ENCODE results near the gene AKR1C1.
"Not testable (repeated sequence)": the region's sequence is repeated elsewhere in the genome, so short reads cannot be mapped to it uniquely, and the experiment has no call there.

Gene AKR1C1

GRCh38 chr10:4937346-4937745, 25.9 kb upstream of the AKR1C1 start:
- TF ChIP-seq, protein P1, sequence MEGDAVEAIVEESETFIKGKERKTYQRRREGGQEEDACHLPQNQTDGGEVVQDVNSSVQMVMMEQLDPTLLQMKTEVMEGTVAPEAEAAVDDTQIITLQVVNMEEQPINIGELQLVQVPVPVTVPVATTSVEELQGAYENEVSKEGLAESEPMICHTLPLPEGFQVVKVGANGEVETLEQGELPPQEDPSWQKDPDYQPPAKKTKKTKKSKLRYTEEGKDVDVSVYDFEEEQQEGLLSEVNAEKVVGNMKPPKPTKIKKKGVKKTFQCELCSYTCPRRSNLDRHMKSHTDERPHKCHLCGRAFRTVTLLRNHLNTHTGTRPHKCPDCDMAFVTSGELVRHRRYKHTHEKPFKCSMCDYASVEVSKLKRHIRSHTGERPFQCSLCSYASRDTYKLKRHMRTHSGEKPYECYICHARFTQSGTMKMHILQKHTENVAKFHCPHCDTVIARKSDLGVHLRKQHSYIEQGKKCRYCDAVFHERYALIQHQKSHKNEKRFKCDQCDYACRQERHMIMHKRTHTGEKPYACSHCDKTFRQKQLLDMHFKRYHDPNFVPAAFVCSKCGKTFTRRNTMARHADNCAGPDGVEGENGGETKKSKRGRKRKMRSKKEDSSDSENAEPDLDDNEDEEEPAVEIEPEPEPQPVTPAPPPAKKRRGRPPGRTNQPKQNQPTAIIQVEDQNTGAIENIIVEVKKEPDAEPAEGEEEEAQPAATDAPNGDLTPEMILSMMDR (conservative IDR thresholded peaks at IDR 0.05), result no peak
- H3K27ac ChIP-seq, result no peak overlapping the region

DNA sequence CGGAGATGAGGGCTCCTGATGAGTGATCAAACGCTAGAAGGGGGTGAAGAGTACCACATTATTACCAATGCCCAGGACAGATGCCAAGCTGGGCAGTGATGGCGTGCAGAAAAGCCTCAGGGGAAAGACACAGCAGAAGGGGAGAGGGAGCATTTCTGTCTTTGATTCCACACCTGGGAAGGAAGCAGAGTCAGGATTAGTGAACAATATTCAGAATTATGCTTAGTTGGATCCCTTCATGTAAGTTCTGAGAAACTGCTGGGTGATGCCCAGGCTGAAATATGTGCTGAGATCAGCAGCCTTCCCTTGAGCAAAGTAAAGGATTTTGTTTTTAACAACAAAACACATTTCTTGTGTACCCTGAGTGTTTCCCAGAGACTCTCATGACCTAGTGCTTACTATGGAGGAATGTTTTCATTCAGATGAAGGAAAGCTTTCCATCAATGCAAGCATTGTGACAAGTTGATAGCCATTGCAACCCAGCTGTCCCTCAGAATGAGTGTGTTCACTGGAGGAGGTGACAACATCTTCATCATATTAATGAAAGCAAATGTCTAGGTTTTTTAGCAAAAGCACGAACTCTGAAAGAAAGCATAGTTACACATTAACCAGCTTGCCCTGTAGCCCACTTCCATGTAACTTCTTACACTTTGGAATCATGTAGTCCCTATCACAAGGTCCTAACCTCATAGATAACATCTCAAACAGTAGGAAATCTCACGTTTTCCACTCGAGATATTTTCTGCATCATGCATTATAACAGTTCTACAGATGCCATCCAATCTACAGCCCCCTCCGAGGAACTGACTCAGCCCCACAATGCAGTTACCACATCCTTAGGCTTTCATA, 23.8 kb upstream of the AKR1C1 start:
- TF ChIP-seq, protein P1 (conservative IDR thresholded peaks at IDR 0.05), result no peak
- H3K27ac ChIP-seq, result no peak overlapping the region

GRCh38 chr10:4940073-4940428, 23.2 kb upstream of the AKR1C1 start:
- H3K27ac ChIP-seq, result not testable (repeated sequence)

DNA sequence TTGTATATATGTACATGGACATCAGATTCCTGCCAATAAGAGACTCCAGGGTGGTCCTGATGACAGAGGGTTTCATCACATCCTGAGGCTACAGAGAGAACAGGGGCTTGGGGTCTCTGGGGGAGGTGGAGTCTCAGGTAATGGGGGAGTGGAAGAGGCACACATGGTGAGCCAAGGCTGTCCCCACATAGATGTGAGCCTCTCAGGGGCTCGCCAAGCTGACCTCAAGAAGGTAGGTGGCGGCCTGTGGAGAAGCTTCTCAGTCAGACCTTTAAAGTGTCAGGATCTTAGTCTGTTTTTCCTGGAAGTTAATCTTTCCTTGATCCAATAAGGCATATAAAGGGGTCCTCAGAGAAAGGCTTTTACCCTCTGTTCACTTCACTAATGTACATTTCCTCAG, 22.3 kb upstream of the AKR1C1 start:
- H3K27ac ChIP-seq, result not testable (repeated sequence)

DNA sequence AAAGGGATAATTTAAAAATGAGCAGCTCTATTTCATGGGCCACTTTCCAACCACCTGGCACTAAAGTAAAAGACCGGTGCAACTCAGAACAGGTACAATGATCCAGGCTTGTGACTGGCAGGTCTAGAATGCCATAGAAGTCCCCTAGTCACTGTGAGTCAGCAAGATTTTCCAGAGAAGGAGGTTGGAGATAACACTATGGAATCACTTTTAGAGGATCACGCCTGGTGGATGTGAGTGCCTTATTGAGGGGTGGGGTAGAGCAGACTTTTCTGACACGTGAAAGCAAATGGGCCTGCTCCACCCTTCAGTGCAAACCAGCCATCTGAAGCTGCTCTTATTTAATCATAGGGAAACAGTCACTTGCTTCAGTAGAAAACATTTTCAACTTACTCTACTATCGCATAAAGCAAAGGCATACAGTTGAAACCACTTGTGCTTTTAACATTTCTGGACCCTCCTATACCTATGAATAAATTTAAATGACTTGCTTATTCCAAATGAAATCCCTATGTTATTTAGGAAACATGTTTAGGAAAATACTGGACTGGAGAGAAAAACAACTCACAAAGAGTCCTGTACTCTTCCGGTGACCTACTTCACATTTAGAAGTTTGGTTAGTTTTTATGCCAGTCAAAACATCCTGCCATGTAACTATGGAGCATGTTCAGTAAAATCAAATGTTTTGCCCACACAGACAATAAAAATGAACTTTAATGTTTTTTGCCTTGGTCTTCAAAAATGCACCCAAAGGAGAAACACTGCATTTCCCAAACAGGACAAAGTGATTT, 21.5 kb upstream of the AKR1C1 start:
- TF ChIP-seq, protein P1 (conservative IDR thresholded peaks at IDR 0.05), result no peak
- no peak overlapping the region for H3K27ac ChIP-seq

DNA sequence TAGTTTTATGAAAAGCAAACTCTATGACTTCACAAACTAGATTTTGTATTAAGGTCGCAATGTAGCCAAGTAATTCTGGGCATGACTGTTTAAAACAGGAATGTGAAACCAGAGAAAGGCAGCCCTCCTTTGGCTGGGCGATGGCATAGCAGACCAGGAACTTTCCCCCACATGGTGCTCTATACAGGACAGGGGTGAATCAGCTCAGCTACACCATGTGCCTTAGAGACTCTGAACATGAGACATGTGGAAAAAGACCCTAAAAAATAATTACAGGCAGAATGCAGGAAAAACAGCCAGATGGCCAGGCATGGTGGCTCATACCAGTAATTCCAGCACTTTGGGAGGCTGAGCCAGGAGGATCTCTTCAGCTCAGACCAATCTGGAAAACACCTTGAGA, 20.3 kb upstream of the AKR1C1 start:
- not testable (repeated sequence) for H3K27ac ChIP-seq

DNA sequence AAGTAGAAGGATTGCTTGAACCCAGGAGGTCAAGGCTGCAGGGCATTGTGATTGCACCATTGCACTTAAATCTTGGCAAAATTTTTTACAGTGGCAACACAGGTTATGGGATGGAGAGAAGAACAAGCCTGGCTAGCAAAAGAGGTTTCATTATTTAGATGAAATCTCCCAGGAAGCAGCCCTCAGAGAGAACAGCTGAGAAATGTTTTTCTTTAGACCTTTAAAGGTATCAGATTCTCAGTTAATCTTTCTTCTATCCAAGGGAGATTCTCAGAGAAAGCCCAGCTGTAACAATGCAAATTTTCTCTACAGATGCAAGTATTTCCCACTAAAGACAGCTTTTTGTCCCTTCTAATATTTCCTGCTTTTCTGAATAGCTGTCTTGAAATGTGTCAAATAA, 19.8 kb upstream of the AKR1C1 start:
- H3K27ac ChIP-seq, result not testable (repeated sequence)

DNA sequence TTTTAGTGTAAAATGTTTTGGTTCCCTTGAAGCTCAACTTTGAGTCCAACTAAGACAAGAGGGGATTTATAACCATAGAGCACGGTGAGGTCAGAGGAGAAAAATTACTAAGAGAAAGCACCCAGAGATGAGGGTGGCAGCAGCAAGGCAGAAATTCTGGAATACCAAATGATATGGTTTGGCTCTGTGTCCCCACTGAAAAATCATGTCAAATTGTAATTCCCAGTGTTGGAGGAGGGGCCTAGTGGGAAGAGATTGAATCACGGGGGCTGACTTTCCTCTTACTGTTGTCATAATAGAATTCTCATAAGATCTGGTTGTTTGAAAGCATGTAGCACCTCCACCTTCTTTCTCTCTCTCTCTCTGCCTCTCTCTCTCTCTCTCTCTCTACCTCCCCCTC, 19.4 kb upstream of the AKR1C1 start:
- TF ChIP-seq, protein P1 (conservative IDR thresholded peaks at IDR 0.05), result no peak
- H3K27ac ChIP-seq, result no peak overlapping the region

DNA sequence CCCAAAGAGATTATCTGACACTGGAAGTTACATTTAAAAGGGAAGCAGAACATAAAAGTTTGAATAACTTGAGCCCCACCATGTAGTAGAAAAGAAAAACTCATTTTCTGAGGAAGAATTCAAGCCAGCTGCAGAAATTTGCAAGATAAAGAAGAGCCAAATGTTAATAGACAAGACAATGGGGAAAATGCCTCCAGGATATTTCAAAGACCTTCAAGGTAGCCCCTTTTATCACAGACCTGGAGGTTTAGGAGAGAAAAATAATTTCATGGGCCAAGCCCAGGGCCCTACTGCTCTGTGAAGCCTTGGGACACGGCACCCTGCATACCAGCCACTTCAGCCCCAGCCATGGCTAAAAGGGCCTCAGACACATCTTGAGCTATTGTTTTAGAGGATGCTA, 18.4 kb upstream of the AKR1C1 start:
- H3K27ac ChIP-seq, result no peak overlapping the region
- TF ChIP-seq, protein P1 (conservative IDR thresholded peaks at IDR 0.05), result no peak
